NCI-H460 (cell line): ENCODE results near the gene TLR7. TPM values are rescaled to one million over a fixed set of nuclear protein-coding genes. Genes with fewer than 3 reads are reported as not detected.

Experiments
- DNase-seq: peaks from one replicate; pipeline ENCODE4 v3.0.0-alpha.2; 2016; ENCODE audit warnings: low read depth; ENCODE audit errors: extremely low read depth
- total RNA-seq: library from RNA; depleted of rRNA; stranded (reverse); fragments of >200 nt; shearing (Covaris generic); gene quantifications from 2 replicates; pipeline ENCODE4 v1.2.3, GENCODE V29; 2014; rRNA removed

The TLR7 gene
- total RNA-seq, 1 experiment from 2014 or later = not detected

- DNase-seq = no peak
These were observed 55.2 kb downstream of the TLR7 start for GRCh38 chrX:12921886-12922598.

GRCh38 chrX:12922599-12922919 is 55.7 kb downstream of the TLR7 start:
- no peak for DNase-seq

GRCh38 chrX:12929701-12930100 is 62.8 kb downstream of the TLR7 start:
- DNase-seq = no peak

- no peak for DNase-seq
These were observed 63.3 kb downstream of the TLR7 start for GRCh38 chrX:12930150-12930549.

GRCh38 chrX:12932244-12932643 is 65.4 kb downstream of the TLR7 start:
- no peak for DNase-seq

- DNase-seq = no peak
These were observed 68.0 kb downstream of the TLR7 start for GRCh38 chrX:12934850-12935249.

- DNase-seq = no peak
These were observed 70.1 kb downstream of the TLR7 start for GRCh38 chrX:12936947-12937346.

Other genes with a start within 250 kb of the TLR7 start
- 55.0 and 55.9 TPM in 2 replicates for gene PRPS2, start 75.7 kb upstream of the TLR7 start, total RNA-seq
- not detected in 2 replicates for gene TLR8, start 39.5 kb downstream of the TLR7 start, total RNA-seq
- 1,028 and 1,226 TPM in 2 replicates for gene TMSB4X, start 108.0 kb downstream of the TLR7 start, total RNA-seq
- not detected in 2 replicates for gene FAM9C, start 177.5 kb downstream of the TLR7 start, total RNA-seq